Astrocyte (in vitro differentiated cells and primary cell): ENCODE data around the gene ANGEL2. TPM values are rescaled to one million over a fixed set of nuclear protein-coding genes. Genes with fewer than 3 reads are reported as not detected.
A peak's percentile ranks its signal among the peaks of the same experiment; 100 is the strongest.

Experiments
- DNase-seq: peaks from one replicate; pipeline ENCODE4 v3.0.0-alpha.2; 2010; ENCODE audit warnings: low read depth
- FAIRE-seq: peaks from 2 replicates; lab custom pipeline; 2011; peaks lifted over from hg19 to GRCh38; lab: Jason Lieb, UNC
- H2AFZ ChIP-seq: 2 replicates; pipeline ENCODE4 v1.6.0; 2012; ENCODE audit warnings: low read depth, low read length, inconsistent platforms
- H3K27ac ChIP-seq: 2 replicates; pipeline ENCODE4 v1.5.1; 2011; ENCODE audit warnings: low read depth, low read length, inconsistent platforms
- H3K27me3 ChIP-seq: 2 replicates; pipeline ENCODE4 v1.6.0; 2011; ENCODE audit warnings: low read length, inconsistent platforms; ENCODE audit not compliant: insufficient read depth
- H3K36me3 ChIP-seq: 2 replicates; pipeline ENCODE4 v1.5.1; 2011; ENCODE audit warnings: low read length, inconsistent platforms; ENCODE audit not compliant: insufficient read depth
- H3K4me1 ChIP-seq: 2 replicates; pipeline ENCODE4 v1.5.1; 2011; ENCODE audit warnings: low read length, inconsistent platforms; ENCODE audit not compliant: insufficient read depth
- H3K4me2 ChIP-seq: 2 replicates; pipeline ENCODE4 v1.6.0; 2012; ENCODE audit warnings: low read length, inconsistent platforms
- H3K4me3 ChIP-seq: 2 replicates; pipeline ENCODE4 v1.5.1; 2011; ENCODE audit warnings: low read depth, mild to moderate bottlenecking, low read length, inconsistent platforms; ENCODE audit not compliant: insufficient read depth
- H3K79me2 ChIP-seq: 2 replicates; pipeline ENCODE4 v1.6.0; 2012; ENCODE audit warnings: mild to moderate bottlenecking, low read length, inconsistent platforms; ENCODE audit not compliant: insufficient read depth
- H3K9ac ChIP-seq: 2 replicates; pipeline ENCODE4 v1.6.0; 2012; ENCODE audit warnings: mild to moderate bottlenecking, low read length, inconsistent platforms
- H3K9me3 ChIP-seq: 2 replicates; pipeline ENCODE4 v1.5.1; 2012; ENCODE audit warnings: low read depth, mild to moderate bottlenecking, low read length, inconsistent platforms; ENCODE audit not compliant: insufficient read depth
- H4K20me1 ChIP-seq: 2 replicates; pipeline ENCODE4 v1.6.0; 2012; ENCODE audit warnings: low read length, inconsistent platforms; ENCODE audit not compliant: insufficient read depth
- H3K27ac Mint-ChIP-seq: one replicate; pipeline ENCODE4 v1.8.0; 2021; ENCODE audit warnings: mild to moderate bottlenecking, mixed read lengths; ENCODE audit not compliant: unreplicated experiment
- H3K27me3 Mint-ChIP-seq: one replicate; pipeline ENCODE4 v1.8.0; 2021; ENCODE audit warnings: low read depth, mixed read lengths; ENCODE audit not compliant: unreplicated experiment
- H3K36me3 Mint-ChIP-seq: one replicate; pipeline ENCODE4 v1.8.0; 2021; ENCODE audit warnings: low read depth, mixed read lengths; ENCODE audit not compliant: unreplicated experiment
- H3K4me1 Mint-ChIP-seq: one replicate; pipeline ENCODE4 v1.8.0; 2021; ENCODE audit warnings: low read depth, mixed read lengths; ENCODE audit not compliant: unreplicated experiment
- H3K4me3 Mint-ChIP-seq: one replicate; pipeline ENCODE4 v1.8.0; 2021; ENCODE audit warnings: mild to moderate bottlenecking, moderate library complexity, mixed read lengths; ENCODE audit not compliant: unreplicated experiment
- H3K9me3 Mint-ChIP-seq: one replicate; pipeline ENCODE4 v1.8.0; 2021; ENCODE audit warnings: mild to moderate bottlenecking, mixed read lengths; ENCODE audit not compliant: unreplicated experiment
- CTCF ChIP-seq: IDR thresholded peaks from 2 replicates; pipeline ENCODE4 v1.5.1; 2011; ENCODE audit warnings: low read depth, mild to moderate bottlenecking, inconsistent platforms, low read length, moderate library complexity; ENCODE audit not compliant: insufficient read depth
- EZH2 ChIP-seq: IDR thresholded peaks from 2 replicates; pipeline ENCODE4 v1.6.1; 2012; ENCODE audit warnings: mild to moderate bottlenecking, low read length, inconsistent platforms; ENCODE audit not compliant: insufficient read depth
- total RNA-seq: library from RNA; stranded (reverse); gene quantifications from 2 replicates; pipeline ENCODE4 v1.2.1, GENCODE V29; 2021

ANGEL2 gene
- total RNA-seq, 1 donor from 2014 or later, result 21.6 TPM

- Histone ChIP-seq H3K4me2 (no peak overlapping the region), H3K36me3 (no peaks in the 10 kb centered on the region), H3K9ac (no peak overlapping the region), H3K27ac (no peak overlapping the region), H3K4me1 (peaks cover 12% of the 10 kb centered on the region), H3K9me3 (no peaks in the 10 kb centered on the region), H3K4me3 (no peak overlapping the region), H2AFZ (no peak overlapping the region), H3K27me3 (no peaks in the 10 kb centered on the region), H3K79me2 (no peaks in the 10 kb centered on the region), H4K20me1 (no peaks in the 10 kb centered on the region)
- Mint-ChIP-seq H3K4me3 (no peak overlapping the region), H3K4me1 (peaks cover 16% of the 10 kb centered on the region), H3K9me3 (peaks cover 4% of the 10 kb centered on the region), H3K36me3 (peaks cover 21% of the 10 kb centered on the region), H3K27me3 (peaks cover 14% of the 10 kb centered on the region), H3K27ac (peak overlapping the region; percentile 90)
- TF ChIP-seq CTCF (no peak), EZH2 (no peak)
- FAIRE-seq (no peak), DNase-seq (no peak)
Measured at GRCh38 chr1:212959266-212960220, 56.1 kb downstream of the ANGEL2 start.

- peak overlapping the region; percentile 90 for H3K27ac Mint-ChIP-seq
- Histone ChIP-seq H3K79me2 (no peaks in the 10 kb centered on the region), H3K36me3 (no peaks in the 10 kb centered on the region), H3K27me3 (no peaks in the 10 kb centered on the region), H3K4me3 (no peak overlapping the region), H4K20me1 (no peaks in the 10 kb centered on the region), H3K9me3 (no peaks in the 10 kb centered on the region), H3K4me1 (peaks cover 12% of the 10 kb centered on the region), H3K9ac (peak overlapping the region; percentile 53), H2AFZ (peak overlapping the region; percentile 67), H3K27ac (peak overlapping the region; percentile 77), H3K4me2 (peak overlapping the region; percentile 71)
- peaks cover 19% of the 10 kb centered on the region for H3K27me3 Mint-ChIP-seq
- DNase-seq (peak; percentile 53), FAIRE-seq (no peak)
- TF ChIP-seq EZH2, result no peak
- no peak for TF ChIP-seq CTCF
- H3K4me3 Mint-ChIP-seq, result no peak overlapping the region
- peaks cover 21% of the 10 kb centered on the region for H3K36me3 Mint-ChIP-seq
- H3K4me1 Mint-ChIP-seq, result peaks cover 16% of the 10 kb centered on the region
- H3K9me3 Mint-ChIP-seq, result peaks cover 4% of the 10 kb centered on the region
Measured at GRCh38 chr1:212958175-212958574, 57.5 kb downstream of the ANGEL2 start.

GRCh38 chr1:212957546-212957945 is 58.1 kb downstream of the ANGEL2 start:
- no peaks in the 10 kb centered on the region for H3K27me3 ChIP-seq

More at GRCh38 chr1:212957546-212957945, 58.1 kb downstream of the ANGEL2 start:
- Mint-ChIP-seq H3K4me3 (no peak overlapping the region), H3K36me3 (peaks cover 22% of the 10 kb centered on the region), H3K27ac (peak overlapping the region; percentile 90), H3K27me3 (peaks cover 20% of the 10 kb centered on the region), H3K9me3 (peaks cover 4% of the 10 kb centered on the region), H3K4me1 (peaks cover 18% of the 10 kb centered on the region)
- no peaks in the 10 kb centered on the region for H3K9me3 ChIP-seq
- H2AFZ ChIP-seq, result peak overlapping the region; percentile 67
- no peak overlapping the region for H3K4me3 ChIP-seq
- no peak for TF ChIP-seq EZH2
- TF ChIP-seq CTCF, result no peak
- H3K4me2 ChIP-seq, result peak overlapping the region; percentile 71
- H3K4me1 ChIP-seq, result peaks cover 12% of the 10 kb centered on the region
- FAIRE-seq (no peak), DNase-seq (no peak)
- H3K36me3 ChIP-seq, result no peaks in the 10 kb centered on the region
- no peaks in the 10 kb centered on the region for H4K20me1 ChIP-seq
- peak overlapping the region; percentile 45 for H3K9ac ChIP-seq
- peak overlapping the region; percentile 77 for H3K27ac ChIP-seq
- H3K79me2 ChIP-seq, result no peaks in the 10 kb centered on the region
